ENCODE results near the gene THAP8.

THAP8 gene

DNA sequence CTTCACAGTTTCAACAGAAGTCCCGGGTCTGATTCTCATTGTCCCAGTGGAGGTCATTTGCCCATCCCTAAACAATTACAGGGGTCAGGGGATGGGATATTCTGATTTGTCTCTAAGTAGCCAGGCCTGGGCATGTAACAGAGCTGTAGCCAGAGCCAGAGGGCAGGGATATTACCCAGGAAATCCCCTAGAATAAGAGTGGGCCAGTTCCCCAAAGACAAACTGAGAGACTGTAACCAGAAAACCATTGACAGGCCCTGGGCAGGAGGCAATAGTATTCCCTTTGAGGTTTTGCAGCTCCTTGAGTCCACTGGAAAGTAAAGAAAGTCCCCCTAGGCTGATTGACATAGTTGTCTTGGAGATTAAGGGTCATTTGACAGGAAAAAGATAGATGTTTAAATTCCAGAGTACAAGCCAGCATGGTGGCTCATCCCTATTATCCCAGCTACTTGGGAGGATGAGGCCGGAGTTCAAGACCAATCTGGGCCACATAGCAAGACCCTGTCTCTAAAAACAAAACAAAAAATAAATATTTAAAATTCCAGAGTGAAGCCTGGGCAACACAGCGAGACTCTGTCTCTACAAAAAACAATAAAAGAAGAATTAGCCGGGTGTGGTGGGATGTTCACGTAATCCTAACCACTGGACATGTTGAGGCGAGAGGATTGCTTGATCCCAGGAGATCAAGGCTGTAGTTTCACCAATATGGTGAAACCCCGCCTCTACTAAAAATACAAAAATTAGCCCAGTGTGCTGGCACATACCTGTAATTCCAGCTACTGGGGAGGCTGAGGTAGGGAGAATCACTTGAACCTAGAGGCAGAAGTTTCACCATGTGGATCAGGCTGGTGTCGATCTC, 60.9 kb downstream of the THAP8 start:
- DNase-seq, result no peak

DNA sequence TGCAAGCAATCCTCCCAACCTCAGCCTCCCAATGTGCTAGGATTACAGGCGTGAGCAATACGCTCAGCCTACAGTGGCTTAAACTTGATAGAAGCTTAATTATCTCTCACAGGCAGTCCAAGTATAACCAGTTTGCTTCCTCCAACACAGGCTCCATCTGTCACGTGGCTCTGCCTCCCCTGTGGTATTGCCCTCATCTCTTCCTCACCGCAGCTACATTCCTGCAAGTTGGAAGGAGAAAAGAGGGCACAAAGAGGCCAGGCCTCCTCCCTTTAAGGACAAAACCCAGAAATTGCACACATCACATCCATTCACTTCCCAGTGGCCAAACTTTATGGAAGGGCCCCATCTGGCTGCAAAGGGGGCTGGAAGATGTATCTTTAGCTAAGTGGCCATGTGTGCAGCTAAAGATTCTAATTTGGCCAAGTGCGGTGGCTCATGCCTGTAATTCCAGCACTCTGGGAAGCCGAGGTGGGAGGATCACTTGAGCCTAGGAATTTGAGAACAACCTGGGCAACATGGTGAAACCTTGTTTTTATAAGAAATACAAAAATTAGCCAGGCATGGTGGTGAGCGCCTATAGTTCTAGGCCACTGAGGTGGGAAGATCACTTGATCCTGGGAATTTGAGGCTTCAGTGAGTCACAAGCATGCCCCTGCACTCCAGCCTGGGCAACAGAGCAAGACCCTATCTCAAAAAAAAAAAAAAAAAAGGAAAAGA, 62.2 kb downstream of the THAP8 start:
- DNase-seq, result no peak

DNA sequence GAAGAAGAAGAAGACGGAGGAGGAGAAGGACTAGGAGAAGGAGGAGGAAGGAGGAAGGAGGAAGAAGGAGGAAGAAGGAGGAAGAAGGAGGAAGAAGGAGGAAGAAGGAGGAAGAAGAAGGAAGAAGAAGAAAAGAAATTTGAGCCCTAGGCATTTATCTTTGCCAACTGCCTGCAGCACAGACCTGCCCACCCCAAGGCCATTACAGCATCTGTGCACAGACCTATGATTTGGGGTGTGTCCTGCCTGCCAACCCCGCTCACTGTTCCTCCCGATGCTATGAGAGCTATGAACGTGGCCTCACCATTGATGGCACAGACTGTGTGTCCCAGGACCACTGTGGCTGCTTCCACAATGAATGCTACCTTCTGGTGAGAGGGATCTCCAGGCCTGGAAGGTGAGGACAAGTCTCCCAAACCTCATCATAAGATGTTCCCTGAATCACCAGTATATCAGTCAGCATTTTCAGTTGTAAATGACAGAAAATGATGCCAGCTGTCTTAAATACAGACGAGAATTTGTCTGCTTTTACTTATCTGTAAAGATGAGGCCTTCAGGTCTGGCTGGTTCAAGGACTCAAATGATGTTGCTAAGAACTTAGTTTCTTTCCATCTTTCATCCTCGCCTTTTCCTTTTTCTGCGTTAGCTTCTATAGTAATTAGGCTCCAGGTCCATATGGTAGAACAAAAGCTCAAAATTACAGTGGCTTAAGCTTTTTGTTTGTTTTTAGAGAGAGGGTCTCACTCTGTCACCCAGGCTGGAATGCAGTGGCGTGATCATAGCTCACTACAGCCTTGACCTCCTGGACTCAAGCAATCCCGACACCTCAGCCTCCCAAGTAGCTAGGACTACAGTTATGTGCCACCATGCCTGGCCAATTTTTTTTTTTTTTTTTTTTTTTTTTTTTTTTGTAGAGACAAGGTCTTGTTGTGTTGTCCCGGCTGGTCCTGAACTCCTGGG, 63.0 kb downstream of the THAP8 start:
- no peak for DNase-seq

DNA sequence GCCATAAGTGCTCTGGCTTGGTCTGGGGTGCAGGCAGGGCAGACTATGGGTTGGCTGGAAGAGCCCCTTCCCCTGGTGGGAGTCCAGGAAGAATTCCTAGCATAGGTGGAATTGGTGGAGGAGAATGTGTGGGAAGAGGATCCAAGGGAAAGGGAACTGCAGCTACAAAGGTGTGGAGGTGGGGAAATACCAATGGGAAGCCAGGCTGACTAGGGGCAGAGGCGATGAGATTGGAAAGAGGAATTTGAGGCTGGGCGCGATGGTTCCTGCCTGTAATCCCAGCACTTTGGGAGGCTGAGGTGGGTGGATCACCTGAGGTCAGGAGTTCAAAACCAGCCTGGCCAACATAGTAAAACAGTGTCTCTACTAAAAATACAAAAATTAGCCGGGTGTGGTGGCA, 63.9 kb downstream of the THAP8 start:
- DNase-seq, result no peak

DNA sequence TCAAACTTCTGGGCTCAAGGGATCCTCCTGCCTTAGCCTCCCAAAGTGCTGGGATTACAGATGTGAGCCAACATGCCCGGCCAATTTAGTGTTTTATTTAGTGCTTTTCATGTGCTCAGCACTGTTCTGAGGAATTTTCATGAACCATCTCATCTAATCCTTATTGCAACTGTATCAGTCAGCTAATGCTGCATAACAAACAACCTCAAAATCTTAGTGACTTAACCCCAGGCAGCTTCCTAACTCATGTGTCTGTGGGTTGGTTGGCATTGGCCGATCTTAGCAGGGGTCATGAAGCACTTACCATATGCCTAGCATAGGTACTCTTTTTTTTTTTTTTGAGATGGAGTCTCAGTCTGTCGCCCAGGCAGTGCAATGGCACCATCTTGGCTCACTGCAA, 65.3 kb downstream of the THAP8 start:
- no peak for DNase-seq

DNA sequence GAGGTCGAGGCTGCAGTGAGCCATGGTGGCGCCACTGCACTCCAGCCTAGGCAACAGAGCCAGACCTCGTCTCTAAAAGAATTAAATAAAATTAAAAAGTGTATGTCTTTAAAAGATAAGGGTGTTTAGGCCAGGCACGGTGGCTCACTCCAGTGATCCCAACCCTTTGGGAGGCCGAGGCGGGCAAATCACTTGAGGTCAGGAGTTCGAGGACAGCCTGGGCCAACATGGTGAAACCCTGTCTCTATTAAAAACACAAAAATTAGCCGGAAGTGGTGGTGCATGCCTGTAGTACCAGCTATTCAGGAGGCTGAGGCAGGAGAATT, 66.6 kb downstream of the THAP8 start:
- DNase-seq, result no peak

DNA sequence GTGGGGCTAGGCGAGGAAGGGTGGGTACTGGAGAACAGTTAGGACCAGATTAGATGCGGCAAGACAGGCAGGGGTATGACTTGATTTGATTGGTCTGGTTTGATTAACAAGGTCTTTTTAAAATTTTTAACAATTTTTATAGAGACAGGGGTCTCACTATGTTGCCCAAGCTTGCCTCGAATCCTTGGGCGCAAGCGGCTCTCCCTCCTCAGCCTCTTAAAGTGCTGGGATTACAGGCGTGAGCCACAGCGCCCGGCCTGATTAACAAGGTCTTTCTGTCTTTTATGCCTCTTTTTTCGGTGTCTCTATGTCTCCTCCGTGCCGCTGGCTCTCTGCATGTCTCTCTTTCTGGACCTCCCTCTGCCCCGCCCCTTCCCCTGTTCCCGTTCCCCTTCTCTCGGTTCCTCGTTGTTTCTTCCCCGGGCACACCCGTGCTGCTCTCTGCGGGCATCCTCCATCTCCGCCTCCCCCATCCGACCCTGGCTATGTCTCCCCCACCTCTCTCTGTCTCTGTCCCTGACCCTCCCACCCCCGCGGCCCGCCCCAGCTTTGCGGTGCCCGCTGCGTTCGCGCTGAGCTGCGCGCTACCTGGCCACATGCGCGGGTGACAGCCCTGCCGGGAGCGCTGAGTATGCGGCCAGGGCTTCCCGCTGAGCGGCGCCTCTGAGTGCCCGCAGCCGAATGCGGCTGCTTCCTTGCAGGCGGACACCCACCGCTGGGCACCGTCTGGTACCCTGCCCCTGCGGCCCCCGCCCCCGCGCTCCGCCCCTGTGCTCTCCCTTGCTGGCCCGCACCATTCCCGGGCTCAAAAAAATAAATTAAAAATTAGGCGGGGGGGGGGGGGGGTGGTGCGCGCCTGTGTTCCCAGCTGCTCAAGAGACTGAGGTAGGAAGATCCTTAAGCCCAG, 67.2 kb downstream of the THAP8 start:
- no peak for DNase-seq

DNA sequence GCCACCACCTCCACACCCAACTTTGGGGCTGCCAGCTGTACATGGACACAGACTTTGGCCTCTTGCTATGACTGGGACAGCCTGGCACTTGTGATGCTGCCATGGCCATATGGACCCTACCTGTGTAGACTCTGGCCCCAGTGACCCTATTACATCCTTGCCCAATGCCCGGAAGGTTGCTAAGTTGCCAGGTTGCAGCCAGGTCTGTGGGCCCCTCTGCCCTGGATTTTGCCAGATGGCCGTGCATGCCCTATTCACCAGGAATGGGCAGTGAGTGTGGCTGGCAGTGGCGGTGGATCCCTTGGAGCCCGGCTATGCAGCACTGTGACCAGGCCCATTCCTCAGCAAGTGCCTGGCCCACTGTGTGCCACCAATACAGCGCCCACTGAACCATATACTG, 68.0 kb downstream of the THAP8 start:
- DNase-seq, result no peak
